ENCODE results near the gene G3BP1. TPM values are rescaled to one million over a fixed set of nuclear protein-coding genes. Genes with fewer than 3 reads are reported as not detected.

The G3BP1 gene
- total and polyA plus RNA-seq, 8 donors: 15.1 to 138 (median 53.1) TPM

DNA sequence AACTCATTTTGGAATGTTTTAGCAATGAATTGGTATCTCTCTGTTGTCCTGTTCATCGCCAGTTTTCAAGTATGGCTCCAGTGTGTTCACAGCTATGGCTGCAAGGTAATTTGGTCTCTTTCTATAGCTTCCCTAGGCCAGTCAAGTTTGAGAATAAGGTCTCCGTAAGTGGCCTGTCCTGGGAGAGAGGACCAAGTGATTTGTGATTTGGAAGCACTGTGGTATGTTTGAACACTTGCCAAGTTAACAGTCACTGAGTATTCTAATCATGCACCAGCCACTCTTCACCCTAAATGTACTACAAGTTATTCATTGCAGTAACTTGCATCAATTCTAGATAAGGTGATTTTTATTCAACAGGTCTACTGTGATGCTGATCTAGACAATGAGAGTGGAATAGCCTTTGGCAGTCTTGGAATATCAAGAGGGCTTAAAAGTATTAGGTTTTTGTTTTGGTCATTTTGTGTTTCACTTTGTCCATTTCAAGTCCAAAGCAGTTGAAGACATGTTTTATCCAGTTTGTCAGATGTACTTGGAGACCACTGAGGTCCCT, 41.1 kb downstream of the G3BP1 start:
- no peak for TF ChIP-seq POLR2AphosphoS5 (IDR thresholded peaks at IDR 0.05)
- TF ChIP-seq POLR2A (IDR thresholded peaks at IDR 0.05): no peak
- WGBS, 5 donors: 73 to 92% (median 83%) methylated on average over 2 of the region's 2 CpGs
- peaks cover 8 to 64% (median 49%) of the 10 kb centered on the region in 4 donors for H3K36me3 ChIP-seq
- intact Hi-C loops (cut with DNase I; ENCODE audit: low total_unique reads): no loop called here
- H3K27ac ChIP-seq: no peak overlapping the region
- H3K9me3 ChIP-seq: no peaks in the 10 kb centered on the region
- H3K4me3 ChIP-seq: no peak overlapping the region
- DNase-seq: no peak
- peaks cover 0 to 23% (median 11%) of the 10 kb centered on the region in 4 donors for H3K4me1 ChIP-seq
- no peaks in the 10 kb centered on the region for H3K27me3 ChIP-seq

DNA sequence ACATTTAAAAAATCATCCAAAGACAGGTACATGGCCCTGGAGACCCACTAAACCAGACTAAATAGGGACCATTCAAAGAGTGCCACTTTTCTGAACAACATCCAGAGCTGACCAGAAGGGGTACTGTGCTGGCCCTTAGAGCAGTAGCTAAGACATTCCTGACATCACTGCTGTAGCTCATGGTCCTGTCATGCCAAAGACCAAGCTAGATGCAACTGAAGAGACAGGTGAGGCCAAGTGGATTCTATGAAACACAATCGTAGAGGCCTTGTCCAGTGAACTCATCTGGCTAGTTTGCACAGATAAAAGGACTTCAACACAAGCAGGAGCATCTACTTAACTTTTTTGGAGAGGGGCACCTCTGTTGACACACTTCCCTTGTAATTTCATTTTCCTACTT, 43.3 kb downstream of the G3BP1 start:
- peaks cover 5 to 59% (median 44%) of the 10 kb centered on the region in 4 donors for H3K36me3 ChIP-seq
- no peak for DNase-seq
- 80 to 100% (median 81%) methylated on average over 1 of the region's 1 CpG for WGBS, 5 donors
- no peak overlapping the region for H3K4me3 ChIP-seq
- TF ChIP-seq POLR2A (IDR thresholded peaks at IDR 0.05) (no peak), EP300 (IDR thresholded peaks at IDR 0.05) (no peak), POLR2AphosphoS5 (IDR thresholded peaks at IDR 0.05) (no peak)
- TF ChIP-seq, protein P1, sequence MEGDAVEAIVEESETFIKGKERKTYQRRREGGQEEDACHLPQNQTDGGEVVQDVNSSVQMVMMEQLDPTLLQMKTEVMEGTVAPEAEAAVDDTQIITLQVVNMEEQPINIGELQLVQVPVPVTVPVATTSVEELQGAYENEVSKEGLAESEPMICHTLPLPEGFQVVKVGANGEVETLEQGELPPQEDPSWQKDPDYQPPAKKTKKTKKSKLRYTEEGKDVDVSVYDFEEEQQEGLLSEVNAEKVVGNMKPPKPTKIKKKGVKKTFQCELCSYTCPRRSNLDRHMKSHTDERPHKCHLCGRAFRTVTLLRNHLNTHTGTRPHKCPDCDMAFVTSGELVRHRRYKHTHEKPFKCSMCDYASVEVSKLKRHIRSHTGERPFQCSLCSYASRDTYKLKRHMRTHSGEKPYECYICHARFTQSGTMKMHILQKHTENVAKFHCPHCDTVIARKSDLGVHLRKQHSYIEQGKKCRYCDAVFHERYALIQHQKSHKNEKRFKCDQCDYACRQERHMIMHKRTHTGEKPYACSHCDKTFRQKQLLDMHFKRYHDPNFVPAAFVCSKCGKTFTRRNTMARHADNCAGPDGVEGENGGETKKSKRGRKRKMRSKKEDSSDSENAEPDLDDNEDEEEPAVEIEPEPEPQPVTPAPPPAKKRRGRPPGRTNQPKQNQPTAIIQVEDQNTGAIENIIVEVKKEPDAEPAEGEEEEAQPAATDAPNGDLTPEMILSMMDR (IDR thresholded peaks at IDR 0.05): no peak
- intact Hi-C loops (cut with DNase I; ENCODE audit: low total_unique reads): no loop called here
- H3K4me1 ChIP-seq: peaks cover 0 to 18% (median 4%) of the 10 kb centered on the region in 4 donors
- no peaks in the 10 kb centered on the region for H3K9me3 ChIP-seq
- no peaks in the 10 kb centered on the region for H3K27me3 ChIP-seq
- H3K27ac ChIP-seq: no peak overlapping the region

DNA sequence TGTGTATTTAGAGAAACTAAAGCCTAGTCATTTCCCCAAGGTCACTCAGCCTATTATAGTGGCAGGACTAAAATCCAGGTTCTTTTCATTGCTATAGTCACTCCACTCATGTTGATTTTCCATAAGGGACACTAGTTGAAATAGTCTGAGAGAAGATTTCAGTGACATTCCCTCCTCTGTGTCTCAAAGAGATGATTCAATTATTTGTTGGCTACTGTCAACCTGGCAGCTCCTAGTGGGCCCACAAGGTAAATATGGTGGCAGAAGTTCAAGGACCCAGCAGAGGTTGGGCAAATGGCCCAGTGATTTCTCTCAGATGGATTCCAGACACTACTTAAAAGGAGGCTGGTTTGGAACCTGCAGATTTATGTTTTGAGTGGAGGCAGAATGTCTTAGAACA, 48.1 kb downstream of the G3BP1 start:
- Histone ChIP-seq H3K9me3 (no peaks in the 10 kb centered on the region), H3K4me3 (no peak overlapping the region), H3K4me1 (peaks cover 0 to 9% (median 4%) of the 10 kb centered on the region in 4 donors), H3K36me3 (peaks cover 0 to 14% (median 3%) of the 10 kb centered on the region in 4 donors), H3K27ac (no peak overlapping the region), H3K27me3 (no peaks in the 10 kb centered on the region)
- TF ChIP-seq EP300 (IDR thresholded peaks at IDR 0.05): no peak
- DNase-seq: no peak
- intact Hi-C loops (cut with DNase I; ENCODE audit: low total_unique reads): loop anchor here (10.0 kb wide), 1 partner anchor 455 kb away; no protein-coding TSS in a partner anchor

DNA sequence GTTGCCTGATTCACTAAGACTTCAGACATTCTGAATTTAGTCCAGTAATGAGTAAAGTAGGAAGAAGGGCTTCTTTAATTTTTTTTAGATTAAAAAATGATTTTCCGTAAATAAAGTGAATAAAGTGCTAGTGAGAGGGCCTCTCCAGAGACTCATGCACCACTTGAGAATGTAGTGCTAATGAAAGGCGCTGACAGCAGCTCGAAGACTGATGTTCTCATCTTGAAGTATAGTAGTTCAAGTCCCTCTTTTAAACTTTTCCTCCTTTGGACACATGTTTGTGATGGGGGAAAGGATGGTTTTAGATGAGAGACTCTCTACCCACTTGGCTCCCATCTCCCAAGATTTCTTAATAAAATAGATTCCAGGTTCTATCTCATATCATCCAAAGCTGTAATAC, 48.5 kb downstream of the G3BP1 start:
- Histone ChIP-seq H3K4me1 (peaks cover 0 to 9% (median 4%) of the 10 kb centered on the region in 4 donors), H3K36me3 (peaks cover 0 to 10% (median under 1%) of the 10 kb centered on the region in 4 donors), H3K27ac (no peak overlapping the region), H3K9me3 (no peaks in the 10 kb centered on the region), H3K4me3 (no peak overlapping the region), H3K27me3 (no peaks in the 10 kb centered on the region)
- TF ChIP-seq, protein P1 (IDR thresholded peaks at IDR 0.05): no peak
- TF ChIP-seq EP300 (IDR thresholded peaks at IDR 0.05) (no peak), POLR2AphosphoS5 (IDR thresholded peaks at IDR 0.05) (no peak), POLR2A (IDR thresholded peaks at IDR 0.05) (no peak)
- intact Hi-C loops (cut with DNase I; ENCODE audit: low total_unique reads): loop anchor here (10.0 kb wide), 1 partner anchor 455 kb away; no protein-coding TSS in a partner anchor
- 93 to 98% (median 96%) methylated on average over 3 of the region's 3 CpGs for WGBS, 5 donors
- no peak for DNase-seq

DNA sequence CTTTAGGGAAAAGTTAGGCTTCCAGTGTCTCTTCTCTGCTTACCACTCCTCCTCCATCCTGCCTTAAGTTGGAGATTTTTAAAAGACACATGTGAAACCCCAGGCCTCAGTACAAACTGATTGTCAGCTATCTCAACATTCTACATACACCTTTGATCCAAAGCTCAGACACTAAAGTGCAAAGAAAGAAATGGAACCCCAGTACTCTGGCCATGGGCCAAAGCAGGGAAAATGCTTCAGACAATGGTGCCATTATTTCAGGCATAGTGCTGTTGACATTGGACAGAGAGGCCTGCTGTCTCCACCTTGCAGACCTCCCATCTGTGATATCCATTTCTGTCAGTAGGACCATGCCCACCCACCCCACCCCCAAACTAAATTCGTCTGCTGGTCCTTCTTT, 49.1 kb downstream of the G3BP1 start:
- no peaks in the 10 kb centered on the region for H3K9me3 ChIP-seq
- H3K36me3 ChIP-seq: peaks cover 0 to 8% (median 0%) of the 10 kb centered on the region in 4 donors
- no peak overlapping the region for H3K4me3 ChIP-seq
- intact Hi-C loops (cut with DNase I; ENCODE audit: low total_unique reads): loop anchor here (10.0 kb wide), 1 partner anchor 454 kb away; no protein-coding TSS in a partner anchor
- H3K27ac ChIP-seq: no peak overlapping the region
- peaks cover 0 to 9% (median 4%) of the 10 kb centered on the region in 4 donors for H3K4me1 ChIP-seq
- peak in 1 of 2 donors; percentile 38 for DNase-seq
- no peak for TF ChIP-seq EP300 (IDR thresholded peaks at IDR 0.05)
- TF ChIP-seq, protein P1 (IDR thresholded peaks at IDR 0.05): no peak
- TF ChIP-seq POLR2AphosphoS5 (IDR thresholded peaks at IDR 0.05): no peak
- no peak for TF ChIP-seq POLR2A (IDR thresholded peaks at IDR 0.05)
- 32 to 50% (median 44%) methylated on average over 1 of the region's 1 CpG for WGBS, 5 donors
- H3K27me3 ChIP-seq: no peaks in the 10 kb centered on the region

Data from stomach (tissue), 9 donors.